Brain microvascular endothelial cell (primary cell): ENCODE results near the gene CASQ1.

Experiments used
- DNase-seq: peaks from one replicate; pipeline ENCODE4 v3.0.0-alpha.2; 2020
- H3K27ac ChIP-seq: fragments of 250-450 bp; sonication (Bioruptor Pico); 2 replicates; pipeline ENCODE4 v1.5.1; 2020; ENCODE audit warnings: mild to moderate bottlenecking, moderate library complexity
- H3K27me3 ChIP-seq: fragments of 250-450 bp; sonication (Bioruptor Pico); replicated peaks from 2 replicates; pipeline ENCODE4 v1.5.1; 2020; ENCODE audit warnings: mild to moderate bottlenecking
- H3K36me3 ChIP-seq: fragments of 250-450 bp; sonication (Bioruptor Pico); replicated peaks from 2 replicates; pipeline ENCODE4 v1.5.1; 2020; ENCODE audit warnings: mild to moderate bottlenecking
- H3K4me3 ChIP-seq: 2 replicates; pipeline ENCODE4 v1.5.1; 2011; ENCODE audit warnings: low read depth, mild to moderate bottlenecking, control low read depth, low read length, moderate library complexity
- CTCF ChIP-seq: IDR thresholded peaks from 2 replicates; pipeline ENCODE4 v1.5.1; 2011; ENCODE audit warnings: low read depth, mild to moderate bottlenecking, moderate library complexity, low read length, control low read depth, inconsistent platforms; ENCODE audit errors: missing control alignments
- in situ Hi-C: cut with HindIII; loops from 2 replicates; pipeline ENCODE4 v1.10.0; 2017; ENCODE audit warnings: low sequenced_read_pairs, low pct_ligation_motif_present

Gene CASQ1

GRCh38 chr1:160206036-160206389 lies 15.6 kb downstream of the CASQ1 start:
- Histone ChIP-seq H3K36me3 (peaks cover 36% of the 10 kb centered on the region), H3K27ac (peak overlapping the region; percentile 86), H3K4me3 (peak overlapping the region; percentile 97), H3K27me3 (no peaks in the 10 kb centered on the region)
- TF ChIP-seq CTCF = no peak
- peak; percentile 52 for DNase-seq
- in situ Hi-C loops = no loop called here

GRCh38 chr1:160206421-160207117 lies 16.2 kb downstream of the CASQ1 start:
- Histone ChIP-seq H3K36me3 (peaks cover 42% of the 10 kb centered on the region), H3K27me3 (no peaks in the 10 kb centered on the region), H3K4me3 (peak overlapping the region; percentile 97), H3K27ac (peak overlapping the region; percentile 86)
- TF ChIP-seq CTCF = no peak
- DNase-seq = peak; percentile 87
- in situ Hi-C loops = no loop called here

DNA sequence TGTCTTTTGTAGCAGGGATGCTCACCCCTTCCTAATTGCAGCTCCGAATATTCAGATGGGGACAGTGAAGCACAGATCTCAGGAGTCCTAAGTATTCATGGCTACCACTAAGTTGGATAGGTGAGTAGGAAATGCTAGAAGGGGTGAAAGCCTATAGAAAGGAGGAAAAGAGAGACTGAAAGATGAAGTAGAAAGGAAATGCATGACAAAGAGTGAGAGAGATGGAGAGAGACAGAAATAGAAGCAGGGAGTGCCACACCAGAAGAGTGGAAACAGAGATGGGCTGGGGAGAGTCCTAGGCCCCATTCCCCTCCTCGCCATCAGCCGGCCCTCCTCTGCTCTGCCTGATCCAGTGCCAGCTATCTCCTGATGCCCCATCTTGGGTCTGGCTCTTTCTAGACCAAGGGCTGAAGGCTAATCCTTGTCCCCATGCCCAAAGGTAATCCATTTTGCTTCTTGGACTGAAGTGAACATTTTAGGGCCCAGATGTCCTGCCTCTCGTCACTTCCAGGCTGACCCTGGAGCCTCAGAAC lies 16.8 kb downstream of the CASQ1 start:
- Histone ChIP-seq H3K36me3 (peaks cover 48% of the 10 kb centered on the region), H3K27ac (peak overlapping the region; percentile 86), H3K27me3 (no peaks in the 10 kb centered on the region), H3K4me3 (peak overlapping the region; percentile 97)
- in situ Hi-C loops = no loop called here
- no peak for TF ChIP-seq CTCF
- DNase-seq = no peak

GRCh38 chr1:160207771-160208556 lies 17.6 kb downstream of the CASQ1 start:
- H3K4me3 ChIP-seq = no peak overlapping the region

More at GRCh38 chr1:160207771-160208556, 17.6 kb downstream of the CASQ1 start:
- peaks cover 56% of the 10 kb centered on the region for H3K36me3 ChIP-seq
- peak overlapping the region; percentile 14 for H3K27ac ChIP-seq
- DNase-seq = no peak
- in situ Hi-C loops = no loop called here
- no peak for TF ChIP-seq CTCF
- no peaks in the 10 kb centered on the region for H3K27me3 ChIP-seq
